HUES64 (cell line): ENCODE measurements around the gene CIAO3.

Source experiments
- H3K27ac ChIP-seq: 2 replicates; pipeline ENCODE4 v1.7.0; 2013; ENCODE audit warnings: low read depth, low read length, inconsistent platforms
- H3K27me3 ChIP-seq: 2 replicates; pipeline ENCODE4 v1.6.1; 2013; ENCODE audit warnings: mild to moderate bottlenecking, low read length; ENCODE audit not compliant: insufficient read depth
- H3K36me3 ChIP-seq: 2 replicates; pipeline ENCODE4 v1.6.1; 2013; ENCODE audit warnings: mild to moderate bottlenecking, low read length; ENCODE audit not compliant: insufficient read depth
- H3K4me1 ChIP-seq: 2 replicates; pipeline ENCODE4 v1.6.1; 2013; ENCODE audit warnings: mild to moderate bottlenecking, low read length, moderate library complexity; ENCODE audit not compliant: insufficient read depth
- H3K4me3 ChIP-seq: 2 replicates; pipeline ENCODE4 v1.5.1; 2013; ENCODE audit warnings: mild to moderate bottlenecking, low read length, moderate library complexity
- H3K9ac ChIP-seq: 2 replicates; pipeline ENCODE4 v1.6.1; 2013; ENCODE audit warnings: mild to moderate bottlenecking, low read depth, low read length
- H3K9me3 ChIP-seq: 2 replicates; pipeline ENCODE4 v1.6.1; 2013; ENCODE audit warnings: low read depth, low read length; ENCODE audit not compliant: insufficient read depth
- WGBS: fragments of 150-250, 120-280 bp; methylation state at CpG from one replicate; pipeline ENCODE4 v1.1.7; 2013; ENCODE audit warnings: missing lambda C conversion rate; 5-methylcytosine and 5-hydroxymethylcytosine counted together

The CIAO3 gene

DNA sequence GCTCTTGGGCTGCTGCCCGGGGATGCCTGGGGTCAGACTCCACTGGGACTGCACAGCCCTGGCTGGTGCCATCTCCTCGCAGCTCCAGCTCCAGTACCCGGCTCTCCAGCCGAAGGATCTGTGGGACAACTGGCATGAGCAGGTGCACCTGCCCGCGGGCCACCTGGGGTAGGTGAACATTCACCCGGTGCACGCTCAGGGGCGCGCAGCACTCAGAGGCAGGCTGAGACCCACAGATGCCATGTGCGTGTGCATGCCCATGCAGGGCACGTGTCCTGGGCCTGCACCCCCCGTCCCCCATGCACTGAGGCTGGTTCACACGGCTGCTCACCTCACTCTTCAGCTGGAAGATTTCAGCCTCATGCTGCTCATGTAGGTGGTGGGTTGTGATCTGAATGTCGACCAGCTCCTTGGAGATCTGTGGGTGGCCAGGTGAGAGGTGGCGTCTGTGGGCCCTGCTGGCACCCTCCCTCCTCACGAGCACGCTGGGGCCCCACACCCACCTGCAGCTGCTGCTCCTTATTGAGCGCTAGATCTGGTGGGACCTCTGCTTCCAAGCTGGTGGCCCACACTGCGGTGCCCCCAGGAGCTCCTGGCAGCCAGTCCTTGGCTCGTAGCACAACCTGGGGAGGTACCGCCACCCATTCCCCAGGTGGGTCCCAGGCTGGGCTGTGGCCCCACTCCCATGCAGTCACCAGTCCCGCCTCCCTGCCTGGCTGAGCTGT, 15.2 kb downstream of the CIAO3 start:
- Histone ChIP-seq H3K4me3 (no peak overlapping the region), H3K36me3 (peaks cover 5% of the 10 kb centered on the region; the same call in 1 of the 2 replicates), H3K9me3 (no peaks in the 10 kb centered on the region), H3K9ac (no peak overlapping the region), H3K27ac (no peak overlapping the region), H3K27me3 (peaks cover 24% of the 10 kb centered on the region), H3K4me1 (no peaks in the 10 kb centered on the region; the same call in 1 of the 2 replicates)
- WGBS, result 91% methylated on average over 22 of the region's 23 CpGs

GRCh38 chr16:725041-725376, 15.8 kb downstream of the CIAO3 start:
- Histone ChIP-seq H3K4me1 (peaks cover 3% of the 10 kb centered on the region; the same call in 1 of the 2 replicates), H3K27me3 (peaks cover 24% of the 10 kb centered on the region), H3K27ac (no peak overlapping the region), H3K9me3 (no peaks in the 10 kb centered on the region), H3K9ac (no peak overlapping the region), H3K4me3 (no peak overlapping the region), H3K36me3 (peaks cover 5% of the 10 kb centered on the region; the same call in 1 of the 2 replicates)
- 88% methylated on average over 7 of the region's 7 CpGs for WGBS

DNA sequence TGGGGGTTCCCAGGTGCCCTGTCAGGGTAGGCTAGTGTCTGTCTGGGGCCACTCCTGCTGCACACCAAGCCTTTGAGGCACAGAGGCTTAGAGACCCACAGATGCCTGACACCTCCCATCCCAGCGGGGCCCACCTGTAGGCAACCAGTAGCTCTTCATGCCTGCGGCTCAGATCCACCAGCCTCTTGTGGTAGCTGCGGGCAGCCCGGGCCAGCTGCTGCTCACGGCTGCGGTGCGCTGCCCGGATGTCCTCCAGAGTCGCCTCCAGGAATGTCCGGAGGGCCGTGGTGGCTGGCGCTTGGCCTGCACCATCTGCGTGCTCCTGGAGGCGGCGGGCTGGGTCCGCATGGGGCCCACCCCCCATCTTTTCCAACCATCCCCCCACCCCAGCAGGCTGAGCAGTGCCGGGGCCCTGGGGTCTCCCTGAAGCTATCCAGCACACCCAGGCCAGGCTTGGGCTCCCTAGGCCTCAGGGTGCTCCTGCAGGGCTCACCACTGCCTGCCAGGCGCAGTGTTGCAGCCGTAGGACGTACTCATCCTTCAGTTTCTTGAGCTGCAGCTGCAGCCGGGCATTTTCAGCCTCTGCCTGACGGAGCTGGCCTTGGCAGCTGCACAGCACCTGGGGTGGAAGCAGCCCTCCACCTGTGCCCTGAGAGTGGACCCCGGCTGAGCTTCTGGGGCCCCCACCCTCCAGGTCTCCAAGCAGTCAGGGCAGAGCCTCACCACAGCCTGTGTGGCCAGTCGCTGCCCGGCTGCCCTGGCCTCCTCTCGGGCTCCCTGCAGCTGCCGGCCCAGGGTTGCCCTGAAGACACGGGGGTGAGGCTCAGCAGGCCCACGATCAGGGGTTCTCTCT, 16.4 kb downstream of the CIAO3 start:
- Histone ChIP-seq H3K36me3 (peaks cover 5% of the 10 kb centered on the region; the same call in 1 of the 2 replicates), H3K4me1 (peaks cover 6% of the 10 kb centered on the region; the same call in 1 of the 2 replicates), H3K9me3 (no peaks in the 10 kb centered on the region), H3K9ac (no peak overlapping the region), H3K4me3 (no peak overlapping the region), H3K27ac (no peak overlapping the region), H3K27me3 (peaks cover 24% of the 10 kb centered on the region)
- 87% methylated on average over 29 of the region's 29 CpGs for WGBS

- peaks cover 5% of the 10 kb centered on the region; the same call in 1 of the 2 replicates for H3K36me3 ChIP-seq
- H3K27me3 ChIP-seq, result peaks cover 24% of the 10 kb centered on the region
- H3K4me1 ChIP-seq, result peaks cover 6% of the 10 kb centered on the region; the same call in 1 of the 2 replicates
- no peak overlapping the region for H3K4me3 ChIP-seq
- no peak overlapping the region for H3K27ac ChIP-seq
- H3K9me3 ChIP-seq, result no peaks in the 10 kb centered on the region
- no peak overlapping the region for H3K9ac ChIP-seq
- WGBS, result 93% methylated on average over 9 of the region's 9 CpGs
Measured at GRCh38 chr16:723695-724094, 17.1 kb downstream of the CIAO3 start.

- Histone ChIP-seq H3K4me3 (no peak overlapping the region), H3K27ac (no peak overlapping the region), H3K36me3 (peaks cover 5% of the 10 kb centered on the region; the same call in 1 of the 2 replicates), H3K9ac (no peak overlapping the region), H3K4me1 (peaks cover 6% of the 10 kb centered on the region; the same call in 1 of the 2 replicates), H3K9me3 (no peaks in the 10 kb centered on the region), H3K27me3 (peaks cover 26% of the 10 kb centered on the region)
- 93% methylated on average over 24 of the region's 24 CpGs for WGBS
Measured at GRCh38 chr16:722835-723633, 17.8 kb downstream of the CIAO3 start.

- peaks cover 6% of the 10 kb centered on the region; the same call in 1 of the 2 replicates for H3K4me1 ChIP-seq
- H3K27ac ChIP-seq, result no peak overlapping the region
- peaks cover 5% of the 10 kb centered on the region; the same call in 1 of the 2 replicates for H3K36me3 ChIP-seq
- peaks cover 20% of the 10 kb centered on the region for H3K27me3 ChIP-seq
- peak overlapping the region; percentile 93 for H3K4me3 ChIP-seq
- no peak overlapping the region; the same call in 1 of the 2 replicates for H3K9ac ChIP-seq
- no peaks in the 10 kb centered on the region for H3K9me3 ChIP-seq
- 91% methylated on average over 51 of the region's 51 CpGs for WGBS
Measured at GRCh38 chr16:721765-722540, 18.8 kb downstream of the CIAO3 start.

DNA sequence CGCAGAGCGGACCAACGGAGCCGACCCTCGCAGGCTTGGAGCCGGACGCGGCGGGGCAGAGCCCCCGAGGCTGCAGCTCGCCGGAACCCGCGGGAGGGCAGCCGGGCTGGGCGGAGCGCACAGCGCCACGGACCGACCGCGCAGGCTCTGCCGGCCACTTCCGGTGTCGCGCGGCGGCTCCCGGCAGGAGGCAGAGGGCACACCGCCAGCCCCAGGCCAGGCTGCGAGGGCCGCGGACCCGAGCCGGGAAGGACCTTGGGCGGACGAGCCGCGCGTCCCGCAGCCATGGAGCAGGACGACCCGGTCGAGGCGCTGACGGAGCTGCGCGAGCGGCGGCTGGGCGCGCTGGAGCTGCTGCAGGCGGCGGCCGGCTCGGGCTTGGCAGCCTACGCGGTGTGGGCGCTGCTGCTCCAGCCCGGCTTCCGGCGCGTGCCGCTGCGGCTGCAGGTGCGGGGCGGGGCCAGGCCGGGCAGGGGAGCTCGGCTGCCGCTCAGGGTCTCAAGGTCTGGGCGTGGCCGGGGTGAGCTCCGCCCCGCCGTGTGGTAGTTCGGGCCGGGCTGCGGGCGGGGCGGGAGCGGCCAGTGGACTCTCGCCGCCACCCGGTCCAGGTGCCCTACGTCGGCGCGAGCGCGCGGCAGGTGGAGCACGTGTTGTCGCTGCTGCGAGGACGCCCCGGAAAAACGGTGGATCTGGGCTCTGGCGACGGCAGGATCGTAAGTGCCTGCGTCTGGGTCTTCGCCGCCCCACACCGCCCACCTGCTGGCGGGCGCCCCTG, 19.6 kb downstream of the CIAO3 start, which contains the start of gene ANTKMT:
TSS of gene ANTKMT (plus strand) at position 157 of the 775 bp plus-strand sequence. CDS start at position 286, 129 bp downstream.
- H3K9ac ChIP-seq, result peak within 1 kb of the TSS; percentile 94
- H3K4me1 ChIP-seq, result peaks cover 14% of the 10 kb centered on the region; the same call in 1 of the 2 replicates
- H3K27me3 ChIP-seq, result peaks cover 23% of the 10 kb centered on the region
- 9% methylated on average over 106 of the region's 106 CpGs for WGBS
- H3K27ac ChIP-seq, result peak within 1 kb of the TSS; percentile 94
- H3K36me3 ChIP-seq, result peaks cover 5% of the 10 kb centered on the region; the same call in 1 of the 2 replicates
- peak within 1 kb of the TSS; percentile 93 for H3K4me3 ChIP-seq
- H3K9me3 ChIP-seq, result no peaks in the 10 kb centered on the region

GRCh38 chr16:720447-720989, 20.3 kb downstream of the CIAO3 start:
- no peaks in the 10 kb centered on the region for H3K9me3 ChIP-seq
- H3K4me3 ChIP-seq, result peak overlapping the region; percentile 93
- WGBS, result under 1% methylated on average over 36 of the region's 38 CpGs
- H3K27me3 ChIP-seq, result peaks cover 23% of the 10 kb centered on the region
- peak overlapping the region; percentile 94 for H3K9ac ChIP-seq
- H3K4me1 ChIP-seq, result peaks cover 18% of the 10 kb centered on the region; the same call in 1 of the 2 replicates
- peaks cover 5% of the 10 kb centered on the region; the same call in 1 of the 2 replicates for H3K36me3 ChIP-seq
- peak overlapping the region; percentile 94 for H3K27ac ChIP-seq

GRCh38 chr16:719815-720446, 20.9 kb downstream of the CIAO3 start:
- Histone ChIP-seq H3K36me3 (peaks cover 5% of the 10 kb centered on the region; the same call in 1 of the 2 replicates), H3K9me3 (no peaks in the 10 kb centered on the region), H3K27ac (no peak overlapping the region), H3K27me3 (peaks cover 23% of the 10 kb centered on the region), H3K9ac (peak overlapping the region; percentile 94; the same call in 1 of the 2 replicates), H3K4me3 (peak overlapping the region; percentile 93), H3K4me1 (peaks cover 18% of the 10 kb centered on the region; the same call in 1 of the 2 replicates)
- WGBS, result 25% methylated on average over 16 of the region's 16 CpGs
